Stimulated activated CD4-positive, alpha-beta T cell treated with anti-CD3 and anti-CD28 coated beads, Interleukin-4, amount 100 ng/mL, for 1 hour (primary cell): ENCODE data around the gene SOX13.
A peak's percentile ranks its signal among the peaks of the same experiment; 100 is the strongest.
"Not testable (repeated sequence)": the region's sequence is repeated elsewhere in the genome, so short reads cannot be mapped to it uniquely, and the experiment has no call there.

Experiments used
- DNase-seq: peaks from one replicate; pipeline ENCODE4 v3.0.0-alpha.2; 2020

Gene SOX13

DNA sequence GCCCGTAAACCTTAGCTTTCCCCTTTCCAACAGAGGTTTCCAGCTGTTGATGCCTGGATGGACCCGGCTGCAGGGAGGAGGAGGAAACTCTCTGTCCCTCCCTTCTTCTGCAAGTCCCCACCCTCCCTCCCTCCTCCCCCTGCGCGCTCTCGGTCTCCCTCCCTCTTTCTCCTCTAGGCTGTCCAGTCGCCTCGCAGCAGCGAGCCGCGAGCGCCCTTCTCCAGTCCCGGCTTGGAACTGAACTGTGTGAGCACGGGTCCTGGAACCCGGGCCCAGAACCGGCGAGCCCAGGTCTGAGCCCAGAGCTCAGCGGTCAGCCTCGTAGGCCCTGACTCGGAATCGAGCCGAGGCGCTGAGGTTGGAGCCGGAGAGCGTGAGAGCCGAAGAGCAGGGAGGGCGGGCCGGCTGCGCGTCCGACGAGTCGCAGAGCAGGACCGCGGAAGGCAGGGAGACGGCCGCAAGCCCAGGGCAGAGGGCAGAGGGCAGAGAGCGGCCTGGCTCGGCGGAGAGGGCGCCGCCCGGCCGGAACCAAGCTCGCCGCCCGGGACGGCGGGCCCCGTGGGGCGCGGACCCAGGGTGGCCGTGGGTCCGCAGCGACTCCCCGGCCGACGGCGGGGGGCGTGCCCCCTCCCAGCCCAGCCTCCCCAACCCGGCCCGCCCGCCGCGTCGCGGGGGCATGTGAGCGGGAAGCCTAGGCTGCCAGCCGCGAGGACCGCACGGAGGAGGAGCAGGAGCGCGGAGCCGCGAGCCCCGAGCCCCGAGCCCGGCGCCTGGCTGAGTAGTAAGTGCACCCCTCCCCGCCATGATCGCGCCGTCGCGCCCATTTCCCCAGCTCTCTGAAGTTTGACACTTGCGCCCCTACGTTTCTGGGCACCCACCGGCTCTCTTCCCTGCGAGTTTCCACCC is at the start of gene SOX13:
TSS of gene SOX13 (plus strand) at position 185 of the 906 bp plus-strand sequence. CDS start 39,801 bp downstream, outside the sequence.
- DNase-seq, result peak; percentile 10

DNA sequence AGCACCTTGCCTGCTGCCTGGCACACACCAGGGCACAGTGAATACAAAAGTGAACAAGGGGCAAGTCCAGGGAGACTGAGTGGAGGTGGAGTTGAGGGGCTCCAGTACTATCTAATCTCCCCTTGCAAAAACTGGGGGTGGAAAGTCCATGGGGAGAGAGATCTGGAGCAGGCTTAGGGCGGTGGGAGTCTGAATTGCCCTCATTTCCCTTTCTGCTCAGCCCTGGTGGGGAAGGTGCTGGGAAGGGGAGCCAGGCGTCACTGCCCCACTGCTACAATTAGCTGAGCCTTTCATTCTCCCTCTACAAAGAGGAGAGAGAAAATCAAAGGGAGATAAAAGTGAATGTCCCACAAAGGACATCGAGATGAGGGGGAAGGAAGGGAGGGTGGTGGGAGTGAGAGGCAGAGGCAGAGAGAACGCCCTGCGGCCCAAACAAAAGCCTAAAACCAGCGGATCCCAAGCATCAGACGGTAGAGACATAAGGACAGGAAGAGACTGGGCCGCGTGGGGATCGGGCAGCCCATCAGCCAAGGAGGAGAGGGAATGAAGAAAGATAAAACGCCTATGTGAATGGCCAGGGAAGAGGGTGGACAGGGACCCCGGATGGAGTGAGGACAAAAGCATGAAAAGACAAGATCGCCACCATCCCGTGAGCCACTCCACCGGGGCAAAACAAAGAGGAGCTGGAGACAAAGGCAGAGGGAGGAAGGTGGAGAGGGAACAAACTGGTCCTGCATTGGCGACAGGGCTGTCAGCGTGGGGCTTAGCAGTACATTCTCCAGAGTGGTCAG is 46.8 kb upstream of the SOX13 start:
- DNase-seq, result no peak

DNA sequence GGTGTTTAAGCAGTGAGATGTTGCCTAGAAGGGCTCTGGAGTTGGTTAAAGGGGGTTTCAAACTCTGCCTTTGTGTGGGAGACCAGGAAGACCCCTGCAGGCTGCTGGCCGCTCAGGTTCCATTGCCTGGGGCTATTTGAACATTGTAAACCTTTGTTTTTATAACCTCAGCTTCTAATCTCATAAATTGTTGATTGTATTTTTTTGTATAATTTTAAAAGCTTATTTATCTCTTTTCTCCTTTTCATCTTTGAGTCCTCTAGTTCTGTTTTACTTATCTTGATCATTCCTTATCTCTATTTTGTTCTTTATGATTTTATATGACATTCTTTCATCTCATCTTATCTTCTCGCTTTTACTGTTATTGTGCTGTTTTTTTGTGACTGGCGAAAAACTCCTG is 45.5 kb upstream of the SOX13 start:
- DNase-seq, result no peak

DNA sequence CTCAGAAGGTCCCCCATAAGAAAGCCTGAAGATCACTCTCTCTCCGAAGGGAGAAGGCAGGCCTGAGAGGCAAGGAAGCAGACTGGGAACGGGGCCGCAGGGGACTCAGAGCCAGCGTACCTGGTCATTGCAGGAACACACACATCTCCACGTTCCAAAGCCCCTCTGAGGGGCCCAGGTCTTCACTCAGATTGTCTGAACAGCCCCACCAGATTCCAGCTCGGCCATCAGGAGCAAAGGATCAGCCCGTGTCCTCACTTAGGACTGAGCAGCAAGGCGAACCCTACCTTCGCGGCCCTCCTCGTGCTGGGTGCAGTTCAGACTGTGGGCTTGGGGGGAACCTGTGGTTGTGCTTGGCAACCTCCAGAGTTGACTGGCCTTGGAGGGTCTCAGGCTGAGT is 43.9 kb upstream of the SOX13 start:
- no peak for DNase-seq

DNA sequence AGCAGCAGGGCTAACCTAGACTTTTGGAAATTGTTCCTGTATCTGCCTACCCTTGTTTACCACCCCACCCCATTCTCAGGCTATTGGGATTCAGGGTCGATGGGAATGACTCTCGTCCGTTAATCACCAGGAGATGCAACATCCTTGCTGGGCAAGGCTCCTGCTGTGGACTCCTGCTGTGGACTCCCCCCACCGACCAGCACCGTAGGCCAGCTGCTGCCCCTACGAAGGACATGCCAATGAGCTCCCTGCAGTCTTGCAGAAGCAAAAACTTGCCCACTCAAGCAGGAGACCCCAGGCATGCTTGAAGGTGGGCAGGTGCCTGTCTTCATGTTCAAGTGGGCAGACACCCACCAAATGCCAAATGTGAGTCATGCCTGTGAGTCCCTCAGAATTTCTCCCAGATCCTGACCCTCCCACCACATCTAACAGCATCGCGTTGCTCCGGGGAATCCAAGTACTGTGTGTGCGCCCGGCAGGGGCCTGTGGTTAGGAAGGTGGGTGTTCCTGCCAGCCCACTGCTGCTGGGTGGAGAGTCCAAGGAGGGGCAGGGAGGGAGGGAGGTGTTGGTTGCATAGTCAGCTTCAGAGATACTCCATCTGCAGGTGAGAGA is 41.7 kb upstream of the SOX13 start:
- no peak for DNase-seq

DNA sequence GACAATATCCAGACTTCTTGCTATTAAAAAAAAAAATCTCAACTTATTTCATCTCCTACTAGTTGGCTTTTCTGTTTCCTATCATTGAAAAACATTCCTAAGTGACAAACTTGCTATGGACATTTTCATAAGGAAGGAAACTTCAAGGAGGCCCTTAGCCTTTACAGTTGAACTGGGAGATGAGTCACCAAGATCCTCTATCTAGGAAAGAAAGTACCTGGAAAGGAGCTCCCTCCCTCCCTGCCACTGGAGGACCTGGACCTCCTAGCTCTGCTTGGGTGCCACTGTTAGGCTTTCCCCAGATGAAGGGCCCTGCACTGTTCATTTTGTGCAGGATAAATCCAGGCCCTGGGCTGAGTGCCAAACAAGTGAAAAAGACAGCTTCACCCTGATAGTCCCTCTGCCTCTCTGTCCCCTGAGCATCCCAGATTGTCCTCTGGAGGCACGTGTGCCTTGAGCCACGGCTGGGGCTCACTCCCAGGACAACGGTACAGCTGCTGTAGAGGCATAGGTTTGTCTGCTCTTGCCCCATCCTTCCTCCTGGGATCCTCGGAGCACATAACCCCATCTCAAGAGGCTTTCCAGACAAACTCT is 40.2 kb upstream of the SOX13 start:
- DNase-seq, result no peak

DNA sequence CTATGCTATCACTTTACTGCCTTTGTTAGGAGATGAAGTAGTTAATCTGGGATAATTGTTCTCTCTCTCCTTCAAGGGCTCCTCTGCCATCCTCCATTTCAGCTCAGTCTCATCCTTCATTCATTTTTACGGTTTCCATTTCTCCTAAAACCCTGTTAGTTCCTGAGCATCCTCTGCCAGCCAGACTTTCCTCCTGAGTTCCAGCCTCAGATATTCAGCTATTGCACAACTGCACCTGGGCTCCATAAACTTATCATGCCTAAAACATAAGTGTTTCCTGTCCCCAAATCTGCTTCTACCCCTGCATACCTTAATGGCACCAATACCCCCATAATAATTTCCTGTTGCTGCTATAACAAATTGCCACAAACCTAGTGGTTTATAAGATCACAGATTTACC is 39.6 kb upstream of the SOX13 start:
- no peak for DNase-seq

DNA sequence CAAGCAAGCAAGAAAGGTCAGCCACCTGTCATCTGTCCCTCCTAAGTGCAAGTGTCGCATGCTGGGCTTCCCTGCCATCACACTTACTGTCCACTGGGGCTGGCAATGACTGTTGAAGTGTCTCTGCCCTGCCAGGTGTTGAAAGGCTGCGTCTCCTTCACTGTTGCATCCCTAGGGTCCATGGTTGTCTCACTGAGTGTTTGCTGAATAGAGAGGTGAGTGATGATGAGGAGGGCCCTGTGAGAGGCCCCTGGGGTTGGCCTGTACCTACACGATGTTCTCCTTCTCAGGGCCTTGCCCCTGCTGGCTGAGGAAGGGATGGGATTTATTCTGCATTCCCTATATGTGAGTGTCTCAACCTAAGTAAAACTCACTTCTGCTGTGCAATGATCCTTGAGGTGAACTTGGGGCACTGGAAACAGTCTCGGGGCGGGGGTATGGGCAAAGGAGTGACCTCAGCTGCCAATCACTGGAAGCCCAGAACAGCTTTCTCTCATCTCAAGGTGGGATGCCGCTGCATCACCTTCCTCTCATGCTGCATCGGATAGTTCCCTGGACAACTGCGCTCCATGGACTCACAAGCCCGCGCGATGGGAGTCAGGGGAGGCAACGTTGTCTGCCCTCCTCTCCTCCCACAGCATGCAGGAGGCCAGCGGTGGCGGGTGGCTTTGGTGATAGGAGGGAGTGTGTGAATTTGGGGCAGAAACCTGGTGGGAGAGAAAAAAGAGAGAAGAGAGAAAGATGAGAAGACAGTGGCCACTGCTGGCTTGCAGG is 35.8 kb upstream of the SOX13 start:
- no peak for DNase-seq

DNA sequence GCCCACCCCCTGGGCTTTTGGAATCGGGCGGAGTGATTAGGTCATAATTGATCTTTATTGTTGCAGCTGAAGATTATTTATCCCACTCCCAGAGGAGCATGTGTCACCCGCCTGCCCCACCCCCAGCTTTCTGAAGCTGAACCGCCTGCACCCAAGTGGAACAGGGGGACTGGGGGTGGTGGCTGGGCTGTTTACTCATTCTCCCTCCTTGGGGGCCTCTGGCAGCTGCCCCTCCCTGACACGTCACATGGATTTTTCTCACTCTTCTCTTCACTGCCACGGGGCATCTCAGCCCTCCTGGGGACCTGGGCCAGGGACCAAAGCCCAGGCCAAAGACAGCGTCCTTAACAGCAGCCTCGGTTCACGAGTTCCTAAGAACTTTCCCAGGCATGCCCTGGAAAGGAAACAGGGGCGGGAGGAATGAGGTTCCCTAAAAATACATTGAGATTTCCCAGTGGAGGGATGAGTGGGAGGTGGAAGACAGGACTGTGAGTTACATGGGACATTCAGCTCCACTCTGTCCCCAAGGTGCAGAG is 31.6 kb upstream of the SOX13 start:
- DNase-seq, result no peak

DNA sequence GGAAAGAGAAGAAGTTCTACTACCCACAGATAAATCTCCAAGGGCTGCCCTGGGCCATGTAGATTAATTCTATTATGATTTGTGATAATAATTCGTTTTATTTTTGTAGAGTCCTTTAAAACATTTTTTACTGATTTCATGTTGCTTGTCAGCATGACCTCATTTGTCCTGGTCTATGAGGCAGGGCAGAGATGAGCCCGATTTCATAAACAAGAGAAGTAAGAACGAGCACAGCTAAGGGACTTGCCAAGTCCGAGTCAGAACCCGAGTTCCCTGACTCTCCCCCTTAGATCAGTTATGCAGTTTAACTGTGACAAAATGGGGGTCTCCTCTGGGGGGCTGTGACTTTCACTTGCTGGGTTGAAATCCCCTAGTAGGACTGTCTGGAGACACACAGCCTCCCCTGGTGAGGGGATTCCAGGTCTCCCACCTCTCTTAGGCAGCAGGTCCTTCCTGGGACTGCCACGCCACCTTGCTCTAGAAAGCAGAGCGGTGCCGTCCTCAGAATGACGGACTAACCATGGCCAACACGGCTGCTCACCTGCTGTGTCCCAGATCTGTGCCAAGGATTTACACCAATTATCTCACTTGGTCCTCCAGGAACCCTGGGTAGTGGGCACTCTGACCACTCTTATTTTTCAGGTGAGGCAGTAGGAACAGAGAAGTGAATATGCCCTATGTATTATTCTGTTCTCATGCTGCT is 31.0 kb upstream of the SOX13 start:
- no peak for DNase-seq

DNA sequence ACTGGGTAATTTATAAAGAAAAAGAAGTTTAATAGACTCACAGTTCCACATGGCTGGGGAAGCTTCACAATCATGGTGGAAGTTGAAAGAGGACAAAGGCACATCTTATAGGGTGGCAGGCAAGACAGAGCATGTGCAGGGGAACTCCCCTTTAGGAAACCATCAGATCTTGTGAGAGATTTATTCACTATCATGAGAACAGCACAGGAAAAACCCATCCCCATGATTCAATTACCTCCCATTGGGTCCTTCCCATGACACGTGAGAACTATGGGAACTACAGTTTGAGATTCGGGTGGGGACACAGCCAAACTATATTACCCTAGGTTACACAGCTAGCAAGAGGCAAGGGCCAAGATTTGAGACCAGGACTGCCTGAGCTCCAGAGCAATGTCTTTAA is 30.4 kb upstream of the SOX13 start:
- DNase-seq, result no peak

DNA sequence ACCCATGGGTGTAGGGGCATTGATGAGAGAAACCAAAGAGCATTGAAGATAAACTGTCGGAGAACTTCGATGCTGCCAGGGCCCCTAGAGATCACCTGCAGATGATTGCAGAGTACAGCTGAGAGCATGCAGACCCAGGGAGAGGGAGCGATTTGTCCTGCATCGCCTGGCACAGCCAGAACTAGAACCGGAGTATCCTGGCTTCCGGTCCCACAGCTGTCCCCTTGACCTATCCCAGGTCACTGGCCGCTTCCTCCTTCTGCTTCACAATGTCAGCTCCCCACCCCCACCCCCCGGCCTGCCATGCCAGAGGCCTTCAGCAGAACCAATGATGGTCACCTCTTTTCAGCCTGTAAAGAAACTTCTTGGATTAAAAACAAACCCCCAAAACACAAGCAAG is 29.2 kb upstream of the SOX13 start:
- no peak for DNase-seq

DNA sequence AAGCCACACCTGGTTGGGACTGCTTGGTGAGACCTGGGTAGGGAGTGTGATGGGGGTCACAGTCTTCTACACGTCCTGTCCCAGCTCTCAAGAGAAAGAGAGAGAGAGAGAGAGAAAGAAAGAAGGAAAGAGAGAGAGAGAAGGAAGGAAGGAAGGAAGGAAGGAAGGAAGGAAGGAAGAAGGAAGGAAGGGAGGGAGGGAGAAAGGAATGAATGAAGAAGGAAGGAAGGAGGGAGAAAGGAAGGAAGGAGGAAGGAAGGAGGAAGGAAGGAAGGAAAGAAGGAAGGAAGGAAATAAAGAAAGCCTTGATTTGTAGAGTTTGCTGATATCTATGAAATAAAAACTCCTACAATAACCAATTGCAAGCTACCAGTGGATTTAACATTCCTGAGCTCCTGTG is 28.5 kb upstream of the SOX13 start:
- DNase-seq, result no peak

DNA sequence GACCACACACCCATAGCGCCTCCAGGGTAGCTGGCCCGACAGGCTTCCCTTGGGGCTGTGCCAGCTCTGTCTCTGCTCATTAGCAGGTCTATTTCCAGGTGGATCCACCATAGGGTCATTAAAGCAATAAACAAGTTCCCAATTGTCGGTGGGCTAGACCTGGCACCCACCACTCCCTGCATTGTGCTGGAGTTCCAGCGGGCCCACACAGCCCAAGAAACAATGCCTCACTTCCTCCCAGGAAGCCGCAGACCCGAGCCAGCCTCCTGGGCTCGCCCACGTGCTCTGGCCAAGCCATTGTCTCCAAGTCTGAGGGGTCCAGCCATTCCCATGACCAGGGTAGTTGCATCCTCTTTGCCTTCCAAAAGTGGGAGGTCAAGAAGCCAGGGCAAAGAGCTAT is 27.5 kb upstream of the SOX13 start:
- DNase-seq, result no peak

DNA sequence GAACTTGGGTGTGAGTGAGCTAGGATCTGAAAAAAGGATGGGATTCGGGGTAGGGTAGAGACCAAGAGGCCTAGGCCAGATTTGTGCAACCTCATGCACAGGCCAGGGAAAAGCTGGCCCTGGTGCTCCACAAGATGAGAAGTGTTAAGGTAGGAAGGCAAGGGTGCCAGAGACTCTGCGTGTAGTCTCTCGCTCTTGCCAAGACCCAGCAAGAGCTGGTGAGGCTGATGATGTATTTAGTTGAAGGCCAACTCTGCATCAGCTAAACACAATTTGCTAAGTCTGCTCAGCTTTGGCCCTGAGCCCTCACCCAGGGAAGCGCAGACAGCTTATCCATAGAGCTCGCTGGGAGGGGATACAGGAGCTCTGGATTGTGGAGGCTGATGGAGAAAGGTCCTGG is 26.6 kb upstream of the SOX13 start:
- no peak for DNase-seq

DNA sequence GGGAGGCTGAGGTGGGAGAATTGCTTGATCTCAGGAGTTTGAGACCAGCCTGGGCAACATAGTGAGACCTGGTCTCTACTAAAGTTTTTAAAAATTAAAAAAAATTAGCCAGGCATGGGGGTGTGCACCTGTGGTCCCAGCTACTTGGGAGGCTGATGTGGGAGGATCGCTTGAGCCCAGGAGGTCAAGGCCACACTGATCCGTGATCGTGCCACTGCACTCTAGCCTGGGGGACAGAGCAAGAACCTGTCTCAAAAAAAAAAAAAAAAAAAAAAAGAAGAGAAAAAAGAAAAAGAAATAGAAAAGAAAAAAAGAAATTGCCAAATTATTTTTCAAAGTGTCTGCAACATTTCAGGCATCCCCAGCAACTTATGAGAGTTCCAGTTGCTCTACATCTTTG is 24.1 kb upstream of the SOX13 start:
- DNase-seq, result not testable (repeated sequence)

DNA sequence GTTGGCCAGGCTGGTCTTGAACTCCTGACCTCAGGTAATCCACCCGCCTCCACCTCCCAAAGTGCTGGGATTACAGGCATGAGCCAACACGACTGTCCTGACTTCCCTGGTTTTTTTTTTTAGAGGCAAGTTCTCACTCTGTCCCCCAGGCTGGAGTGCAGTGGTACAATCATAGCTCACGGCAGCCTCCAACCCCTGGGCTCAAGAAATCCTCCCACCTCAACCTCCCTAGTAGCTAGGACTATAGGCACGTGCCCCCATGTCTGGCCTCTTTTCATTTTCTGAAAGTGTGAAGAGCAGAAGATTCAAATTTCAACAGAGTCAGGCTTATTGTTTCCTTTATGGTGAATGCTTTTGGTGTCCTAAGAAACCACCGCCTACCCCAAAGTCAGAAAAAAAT is 21.7 kb upstream of the SOX13 start:
- no peak for DNase-seq

DNA sequence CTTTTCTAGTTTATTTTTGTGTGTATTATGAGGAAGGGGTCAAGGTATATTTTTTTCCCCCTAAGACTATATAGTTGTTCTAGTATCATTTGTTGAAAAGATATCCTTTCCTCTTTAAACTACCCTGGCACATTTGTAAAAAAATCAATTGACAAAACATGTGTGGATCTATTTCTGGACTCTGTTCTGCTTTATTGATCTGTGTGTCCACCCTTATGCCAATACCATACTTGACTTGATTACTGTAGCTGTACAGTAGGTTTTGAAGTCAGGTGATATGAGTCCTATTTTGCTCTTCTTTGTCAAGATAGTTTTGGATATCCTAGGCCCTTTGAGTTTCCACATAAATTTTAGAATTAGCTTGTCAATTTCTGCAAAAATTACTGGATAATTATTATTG is 21.2 kb upstream of the SOX13 start:
- no peak for DNase-seq

DNA sequence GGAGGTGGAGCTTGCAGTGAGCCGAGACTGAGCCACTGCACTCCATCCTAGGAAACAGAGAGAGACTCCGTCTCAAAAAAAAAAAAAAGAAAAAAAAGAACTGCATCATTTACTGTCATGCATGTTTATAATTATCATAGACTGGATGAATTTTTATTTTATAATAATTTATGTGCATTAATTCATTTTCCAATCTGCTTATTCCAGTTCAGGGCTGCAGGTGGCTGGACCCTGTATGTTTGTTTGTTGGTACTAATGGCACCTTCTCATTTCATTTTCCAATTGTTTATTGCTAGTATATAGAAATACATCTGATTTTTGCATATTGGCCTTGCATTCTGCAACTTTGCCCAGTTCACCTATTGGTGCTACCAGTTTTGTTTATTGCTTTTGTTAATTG is 19.0 kb upstream of the SOX13 start:
- DNase-seq, result no peak

DNA sequence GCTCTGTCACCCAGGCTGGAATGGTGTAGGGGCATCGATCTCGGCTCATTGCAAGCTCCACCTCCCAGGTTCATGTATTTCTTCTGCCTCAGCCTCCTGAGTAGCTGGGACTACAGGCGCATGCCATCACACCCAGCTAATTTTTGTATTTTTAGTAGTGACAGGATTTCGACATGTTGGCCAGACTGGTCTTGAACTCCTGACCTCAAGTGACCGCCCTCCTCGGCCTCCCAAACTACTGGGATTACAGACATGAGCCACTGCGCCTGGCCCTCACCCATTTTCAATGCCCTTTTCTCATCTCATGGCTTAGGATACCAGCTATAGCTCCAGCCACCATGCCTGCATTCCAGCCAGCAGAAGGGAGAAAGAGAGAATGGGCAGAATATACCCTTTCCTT is 12.9 kb upstream of the SOX13 start:
- DNase-seq, result no peak

DNA sequence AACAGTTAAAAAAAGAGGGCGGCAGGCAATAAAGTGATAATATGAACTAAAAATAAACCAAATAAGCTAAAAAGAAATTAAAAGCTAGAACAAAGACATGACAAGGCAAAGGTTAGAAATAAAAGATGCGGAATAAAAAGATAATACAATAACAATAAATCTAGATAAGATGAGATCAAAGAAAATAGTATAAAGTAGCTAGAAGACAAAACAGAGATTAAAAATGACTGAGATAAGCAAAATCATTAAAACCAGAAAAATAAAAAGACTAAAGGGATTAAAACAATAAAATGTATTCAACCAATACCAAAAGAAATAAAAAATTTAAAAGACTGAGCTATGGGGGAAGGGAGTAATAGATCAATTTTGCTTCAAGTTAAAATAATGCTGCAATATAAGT is 10.8 kb upstream of the SOX13 start:
- no peak for DNase-seq
